WERI-Rb-1 (cell line): Measurements from ENCODE around the gene ZC3HAV1.
"Not testable (repeated sequence)": the region's sequence is repeated elsewhere in the genome, so short reads cannot be mapped to it uniquely, and the experiment has no call there.

Experiments used
- DNase-seq: peaks from one replicate; pipeline ENCODE4 v3.0.0-alpha.2; 2020
- H3K27ac ChIP-seq: fragments of 250-450 bp; sonication (Bioruptor Pico); 2 replicates; pipeline ENCODE4 v1.5.1; 2020; ENCODE audit warnings: mild to moderate bottlenecking, moderate library complexity
- H3K27me3 ChIP-seq: fragments of 250-450 bp; sonication (Bioruptor Pico); 2 replicates; pipeline ENCODE4 v1.5.1; 2021; ENCODE audit warnings: mild to moderate bottlenecking, low read depth, moderate library complexity; ENCODE audit not compliant: insufficient read depth, severe bottlenecking
- H3K36me3 ChIP-seq: fragments of 250-450 bp; sonication (Bioruptor Pico); 2 replicates; pipeline ENCODE4 v1.5.1; 2020; ENCODE audit warnings: mild to moderate bottlenecking, moderate library complexity
- H3K4me3 ChIP-seq: 2 replicates; pipeline ENCODE4 v1.5.1; 2011; ENCODE audit warnings: low read depth, mild to moderate bottlenecking, control low read depth, low read length
- H3K9me3 ChIP-seq: fragments of 250-450 bp; sonication (Bioruptor Pico); 2 replicates; pipeline ENCODE4 v1.5.1; 2021; ENCODE audit warnings: mild to moderate bottlenecking, moderate library complexity; ENCODE audit not compliant: severe bottlenecking
- TF ChIP-seq, protein P1 (sequence below): IDR thresholded peaks from 2 replicates; pipeline ENCODE4 v1.5.1; 2011; ENCODE audit warnings: low read depth, mild to moderate bottlenecking, control low read depth, inconsistent platforms, low read length

Gene ZC3HAV1

DNA sequence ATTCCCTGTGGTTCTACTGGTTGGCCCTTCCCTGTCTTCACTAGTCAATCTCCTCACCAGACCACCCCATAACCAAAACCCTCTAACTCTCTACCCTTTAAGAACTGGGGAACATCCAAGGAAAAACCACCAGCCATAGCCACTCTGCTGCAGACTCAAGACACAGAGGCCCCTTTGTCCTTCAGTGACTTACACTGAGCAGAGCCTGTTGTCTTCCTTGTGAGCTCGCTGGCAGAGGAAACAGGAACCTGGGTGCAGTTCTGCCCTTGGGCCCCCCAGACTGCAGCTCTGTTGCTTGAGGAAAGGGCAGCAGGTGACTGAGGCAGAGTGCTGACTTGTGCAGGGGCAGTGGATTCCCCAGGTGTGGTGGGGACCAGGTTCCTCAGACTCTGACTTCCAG lies 30.6 kb downstream of the ZC3HAV1 start:
- TF ChIP-seq, protein P1, sequence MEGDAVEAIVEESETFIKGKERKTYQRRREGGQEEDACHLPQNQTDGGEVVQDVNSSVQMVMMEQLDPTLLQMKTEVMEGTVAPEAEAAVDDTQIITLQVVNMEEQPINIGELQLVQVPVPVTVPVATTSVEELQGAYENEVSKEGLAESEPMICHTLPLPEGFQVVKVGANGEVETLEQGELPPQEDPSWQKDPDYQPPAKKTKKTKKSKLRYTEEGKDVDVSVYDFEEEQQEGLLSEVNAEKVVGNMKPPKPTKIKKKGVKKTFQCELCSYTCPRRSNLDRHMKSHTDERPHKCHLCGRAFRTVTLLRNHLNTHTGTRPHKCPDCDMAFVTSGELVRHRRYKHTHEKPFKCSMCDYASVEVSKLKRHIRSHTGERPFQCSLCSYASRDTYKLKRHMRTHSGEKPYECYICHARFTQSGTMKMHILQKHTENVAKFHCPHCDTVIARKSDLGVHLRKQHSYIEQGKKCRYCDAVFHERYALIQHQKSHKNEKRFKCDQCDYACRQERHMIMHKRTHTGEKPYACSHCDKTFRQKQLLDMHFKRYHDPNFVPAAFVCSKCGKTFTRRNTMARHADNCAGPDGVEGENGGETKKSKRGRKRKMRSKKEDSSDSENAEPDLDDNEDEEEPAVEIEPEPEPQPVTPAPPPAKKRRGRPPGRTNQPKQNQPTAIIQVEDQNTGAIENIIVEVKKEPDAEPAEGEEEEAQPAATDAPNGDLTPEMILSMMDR, result no peak
- DNase-seq, result no peak
- Histone ChIP-seq H3K27me3 (no peaks in the 10 kb centered on the region), H3K9me3 (no peaks in the 10 kb centered on the region), H3K27ac (no peak overlapping the region), H3K4me3 (no peak overlapping the region), H3K36me3 (peaks cover 59% of the 10 kb centered on the region)

DNA sequence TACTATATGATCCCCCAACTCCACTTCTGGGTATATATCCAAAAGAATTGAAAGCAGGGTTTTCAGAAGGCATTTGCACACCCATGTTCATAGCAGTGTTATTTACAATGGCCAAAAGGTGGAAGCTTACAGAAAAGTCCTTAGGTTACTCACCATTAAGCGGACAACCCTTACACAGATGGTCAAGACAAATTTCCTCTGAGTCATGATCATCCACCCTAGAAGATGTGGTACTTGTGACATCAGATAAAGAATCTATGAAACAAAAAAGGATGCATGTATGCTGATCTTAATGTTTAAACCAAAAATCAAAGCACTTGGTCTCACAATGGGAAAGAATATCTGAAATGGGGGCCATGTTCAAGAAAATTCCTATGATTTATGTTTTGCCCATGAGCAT lies 31.1 kb downstream of the ZC3HAV1 start:
- Histone ChIP-seq H3K9me3 (no peaks in the 10 kb centered on the region), H3K27ac (no peak overlapping the region), H3K36me3 (peaks cover 63% of the 10 kb centered on the region), H3K4me3 (no peak overlapping the region), H3K27me3 (no peaks in the 10 kb centered on the region)
- DNase-seq, result no peak
- TF ChIP-seq, protein P1, result no peak

DNA sequence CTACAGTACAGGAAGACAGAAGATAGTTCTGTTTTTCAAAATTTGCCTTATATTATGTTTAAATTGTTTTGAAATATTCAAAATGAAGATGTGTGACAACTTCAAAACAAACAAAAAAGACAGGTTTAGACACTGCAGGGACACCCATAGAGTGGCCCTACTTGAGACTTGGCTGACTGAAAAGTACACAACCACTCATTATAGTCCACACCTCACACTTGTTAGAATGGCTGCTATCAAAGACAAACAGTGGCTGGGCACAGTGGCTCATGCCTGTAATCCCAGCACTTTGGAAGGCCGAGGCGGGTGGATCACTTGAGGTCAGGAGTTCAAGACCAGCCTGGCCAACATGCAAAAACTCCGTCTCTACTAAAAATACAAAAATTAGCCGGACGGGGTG lies 31.8 kb downstream of the ZC3HAV1 start:
- not testable (repeated sequence) for H3K4me3 ChIP-seq, H3K27ac ChIP-seq, H3K9me3 ChIP-seq, H3K27me3 ChIP-seq, DNase-seq
- peaks cover 64% of the 10 kb centered on the region for H3K36me3 ChIP-seq

DNA sequence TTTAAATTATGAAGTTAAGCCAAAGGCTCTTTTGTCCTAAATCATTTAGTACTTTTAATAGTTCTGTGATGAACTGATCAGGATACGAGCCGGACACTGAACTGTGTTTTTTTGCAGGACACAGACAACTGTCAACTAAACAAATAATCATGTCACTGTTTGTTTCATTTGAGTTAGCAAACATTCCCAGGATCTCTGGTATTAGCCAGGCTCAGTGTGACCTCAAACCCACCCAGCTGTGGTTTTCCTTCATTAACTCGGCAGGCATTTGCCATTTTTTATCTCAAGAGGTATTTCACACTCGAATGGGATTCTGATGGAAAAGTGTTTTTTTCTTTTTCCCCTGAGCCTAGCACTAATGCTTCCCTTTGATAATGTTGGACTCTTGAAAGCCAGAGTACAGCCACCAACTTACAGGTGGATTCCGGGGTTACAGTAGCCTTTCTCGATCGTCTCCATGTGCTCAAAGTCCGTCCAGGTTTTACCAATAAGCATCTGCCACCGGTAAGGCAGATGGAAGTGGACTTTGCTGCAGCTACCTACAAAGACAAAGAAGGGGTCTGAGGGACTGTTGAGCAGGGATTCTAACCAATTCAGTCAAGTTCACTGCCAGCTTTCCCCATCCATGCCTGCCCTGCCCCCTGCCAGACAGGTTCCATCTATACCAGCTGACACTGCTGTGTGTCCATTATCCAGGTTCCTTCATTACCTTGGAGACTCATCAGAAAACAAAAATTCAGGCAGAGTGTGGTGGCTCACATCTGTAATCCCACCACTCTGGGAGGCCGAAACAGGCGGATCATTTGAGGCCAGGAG lies 33.4 kb downstream of the ZC3HAV1 start:
- no peaks in the 10 kb centered on the region for H3K9me3 ChIP-seq
- peaks cover 67% of the 10 kb centered on the region for H3K36me3 ChIP-seq
- TF ChIP-seq, protein P1, result no peak

DNA sequence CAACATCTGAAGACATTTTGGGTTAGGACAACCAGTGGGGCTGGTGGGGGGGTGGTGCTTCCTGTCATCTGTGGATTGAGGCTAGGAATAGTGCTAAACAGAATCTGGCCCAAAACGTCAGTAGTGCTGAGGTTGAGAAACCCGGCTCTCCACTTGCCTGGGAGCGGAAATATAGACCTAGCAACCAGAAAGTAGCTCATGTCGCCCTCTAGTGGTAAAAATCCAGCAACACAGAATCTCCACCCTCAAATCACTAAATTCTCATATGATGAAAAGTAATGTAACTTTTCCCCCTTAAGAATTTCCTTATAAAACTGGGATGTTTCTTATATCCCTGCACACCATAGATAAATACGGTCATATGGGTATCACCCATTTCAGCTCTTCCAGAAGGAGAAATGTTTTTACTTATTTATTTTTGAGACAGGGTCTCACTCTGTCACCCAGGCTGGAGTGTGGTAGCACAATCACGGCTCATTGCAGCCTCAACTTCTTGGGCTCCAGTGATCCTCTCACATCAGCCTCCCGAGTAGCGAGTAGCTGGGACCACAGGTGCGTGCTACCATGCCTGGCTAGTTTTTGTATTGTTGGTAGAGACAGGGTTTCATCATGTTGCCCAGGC lies 34.4 kb downstream of the ZC3HAV1 start:
- H3K9me3 ChIP-seq, result no peaks in the 10 kb centered on the region
- H3K27ac ChIP-seq, result no peak overlapping the region
- peak; percentile 56 for DNase-seq
- H3K36me3 ChIP-seq, result peaks cover 61% of the 10 kb centered on the region
- no peak overlapping the region for H3K4me3 ChIP-seq
- H3K27me3 ChIP-seq, result no peaks in the 10 kb centered on the region
- TF ChIP-seq, protein P1, result peak; percentile 60

More for the DNA sequence above, 33.4 kb downstream of the ZC3HAV1 start:
- H3K4me3 ChIP-seq, result no peak overlapping the region
- no peaks in the 10 kb centered on the region for H3K27me3 ChIP-seq
- DNase-seq, result no peak
- H3K27ac ChIP-seq, result no peak overlapping the region

DNA sequence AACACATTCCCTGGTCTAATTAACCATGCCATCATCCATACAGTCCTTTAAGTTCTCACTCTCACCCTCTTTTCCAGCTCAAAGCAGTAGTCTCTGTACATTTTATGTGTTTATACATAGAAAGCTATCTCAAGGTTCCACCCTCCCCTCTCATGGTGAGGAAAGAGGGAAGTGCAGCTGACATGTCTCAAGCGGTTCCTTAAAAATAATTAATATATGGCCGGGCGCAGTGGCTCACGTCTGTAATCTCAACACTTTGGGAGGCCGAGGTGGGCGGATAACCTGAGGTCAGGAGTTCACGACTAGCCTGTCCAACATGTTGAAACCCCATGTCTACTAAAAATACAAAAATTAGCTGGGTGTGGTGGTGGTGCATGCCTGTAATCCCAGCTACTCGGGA lies 36.7 kb downstream of the ZC3HAV1 start:
- H3K36me3 ChIP-seq, result peaks cover 51% of the 10 kb centered on the region
- DNase-seq, result no peak
- TF ChIP-seq, protein P1, result no peak
- no peaks in the 10 kb centered on the region for H3K9me3 ChIP-seq
- no peak overlapping the region for H3K27ac ChIP-seq
- no peak overlapping the region for H3K4me3 ChIP-seq
- no peaks in the 10 kb centered on the region for H3K27me3 ChIP-seq
